Lung microvascular endothelial cell (primary cell): Measurements from ENCODE around the gene CD44. TPM values are rescaled to one million over a fixed set of nuclear protein-coding genes. Genes with fewer than 3 reads are reported as not detected.

Experiments
- DNase-seq, 2 donors: peaks; one replicate each; pipeline versions ENCODE4 v3.0.0 to v3.0.0-alpha.2; 2010; ENCODE audit warnings: low read depth in 2 of 2
- total RNA-seq: library from RNA; depleted of rRNA; stranded (reverse); fragments of >200 nt; gene quantifications from 2 replicates; pipeline ENCODE4 v1.2.1, GENCODE V29; 2014

The CD44 gene
- total RNA-seq, 1 donor from 2014 or later: 0.79 TPM

GRCh38 chr11:35112056-35112845 is 26.7 kb upstream of the CD44 start:
- no peak for DNase-seq

GRCh38 chr11:35112846-35113105 is 26.2 kb upstream of the CD44 start:
- no peak for DNase-seq

DNA sequence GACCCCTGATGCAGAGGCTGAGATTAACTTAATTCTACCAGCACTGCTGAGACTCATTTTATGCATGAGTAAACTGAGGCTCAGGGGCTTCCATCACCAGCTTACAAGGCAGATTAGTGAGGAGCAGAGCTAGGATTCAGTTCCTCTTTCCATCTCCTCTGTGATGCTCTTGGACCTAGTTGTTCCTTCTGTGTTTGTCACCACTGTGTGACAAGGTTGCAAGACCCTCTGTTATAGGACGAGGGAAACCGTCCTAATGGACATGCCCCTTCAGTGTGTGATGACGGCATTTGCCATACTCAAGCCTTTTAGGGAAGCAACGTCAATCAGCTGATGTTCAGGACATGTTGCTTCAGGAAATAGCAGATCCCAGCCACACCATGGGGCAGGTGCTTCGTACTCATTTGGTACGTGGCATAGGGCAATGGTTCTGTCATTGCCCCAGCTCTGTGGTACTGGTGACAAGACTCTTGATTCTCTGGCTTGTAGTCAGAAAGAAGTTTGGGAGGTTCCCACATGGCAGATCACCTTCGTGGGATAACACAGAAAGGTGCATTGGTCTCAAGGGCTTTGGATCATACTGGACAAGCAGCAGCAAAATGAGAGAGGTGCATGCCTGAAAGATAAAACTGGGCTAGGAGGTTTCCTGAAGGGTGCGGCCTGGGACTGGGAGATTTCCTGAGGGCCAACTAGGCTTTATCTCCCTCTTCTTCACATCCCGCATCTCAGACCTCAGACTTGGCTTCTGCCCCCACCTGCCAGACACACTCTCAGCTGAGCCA is 23.9 kb upstream of the CD44 start:
- no peak for DNase-seq

- DNase-seq: no peak
These were observed 23.3 kb upstream of the CD44 start for GRCh38 chr11:35115688-35116030.

GRCh38 chr11:35116245-35116644 is 22.7 kb upstream of the CD44 start:
- no peak for DNase-seq

GRCh38 chr11:35116762-35117640 is 22.0 kb upstream of the CD44 start:
- DNase-seq: no peak

DNA sequence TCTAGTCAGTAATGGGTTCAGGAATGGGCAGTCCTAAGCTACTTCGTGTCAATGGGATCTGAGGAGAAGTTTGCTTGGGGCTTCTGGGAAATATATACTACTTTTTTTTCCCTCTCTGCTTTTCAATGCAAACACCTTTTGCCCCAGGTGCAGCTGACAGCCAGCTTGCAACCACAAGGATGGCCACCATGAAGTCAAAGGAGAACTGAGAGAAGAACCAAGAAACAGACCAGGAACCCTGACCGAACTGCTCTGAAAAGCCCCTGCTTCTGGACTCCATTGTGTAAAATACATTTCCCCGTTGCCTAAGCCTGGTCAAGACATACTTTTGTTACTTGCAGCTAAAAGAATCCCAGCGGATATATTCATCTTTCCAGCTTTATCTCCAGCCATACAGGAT is 20.1 kb upstream of the CD44 start:
- DNase-seq: no peak

- DNase-seq: peak in 1 of 2 donors; percentile 28
These were observed 17.6 kb upstream of the CD44 start for GRCh38 chr11:35121326-35121865.

DNA sequence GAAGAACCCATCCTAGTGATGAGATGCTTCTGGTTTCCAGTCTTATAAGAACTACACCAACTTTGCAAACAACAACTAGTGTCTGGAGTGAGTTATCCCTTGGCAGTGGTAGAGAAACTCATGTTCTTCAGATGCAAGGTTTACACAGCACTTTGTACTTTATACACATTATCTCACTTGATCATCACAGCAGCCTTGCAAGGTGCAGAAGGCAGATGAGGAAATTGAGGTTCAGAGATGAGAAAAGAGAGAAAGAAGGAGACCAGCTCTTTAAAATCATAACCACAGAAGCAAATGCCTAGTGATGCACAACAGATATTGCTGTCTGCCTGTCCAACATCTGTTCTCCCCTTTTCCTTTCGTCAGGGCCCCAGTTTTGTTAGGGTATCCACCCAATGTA is 16.7 kb upstream of the CD44 start:
- DNase-seq: no peak

- DNase-seq: peak in 1 of 2 donors; percentile 43
These were observed 12.7 kb upstream of the CD44 start for GRCh38 chr11:35126000-35126878.

- no peak for DNase-seq
These were observed 11.9 kb upstream of the CD44 start for GRCh38 chr11:35126879-35127581.

DNA sequence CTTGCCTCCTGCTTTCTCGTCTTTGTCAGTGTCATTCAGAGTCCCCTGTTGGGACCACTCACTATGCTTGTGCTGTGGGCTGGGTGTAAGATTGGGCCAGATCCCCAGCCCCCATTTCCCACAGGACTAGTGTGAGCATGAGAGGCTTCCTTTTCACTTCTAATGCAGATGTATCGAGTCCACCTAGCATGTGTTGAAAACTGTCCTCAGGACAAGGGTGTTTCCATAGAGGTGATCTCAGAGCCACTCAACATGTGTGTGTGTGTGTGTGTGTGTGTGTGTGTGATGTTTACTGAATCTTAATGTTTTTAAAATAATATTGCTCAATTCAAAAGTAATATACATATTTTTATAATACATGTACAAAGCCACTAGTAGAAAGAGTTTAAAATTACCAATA is 11.4 kb upstream of the CD44 start:
- DNase-seq: no peak

GRCh38 chr11:35131094-35131493 is 7.9 kb upstream of the CD44 start:
- no peak for DNase-seq

DNA sequence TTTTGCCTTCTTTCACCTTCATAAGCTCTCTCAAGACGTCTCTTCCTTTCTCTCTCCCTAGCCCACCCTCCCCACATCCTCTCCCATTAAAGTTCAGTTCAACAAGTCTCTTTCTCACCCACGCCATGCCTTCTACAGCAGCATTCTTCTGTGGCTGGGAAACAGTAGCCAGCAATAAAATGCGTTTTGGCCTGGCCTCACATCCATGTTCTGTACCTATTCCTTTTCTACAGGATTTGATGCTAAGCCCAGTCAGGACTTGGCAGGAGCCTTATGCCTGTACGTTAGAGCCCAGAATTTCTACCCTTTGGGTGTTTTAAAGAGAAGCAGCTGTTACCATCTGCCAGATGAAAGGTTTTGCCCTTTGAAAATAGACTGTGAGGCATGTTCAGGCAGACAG is 7.1 kb upstream of the CD44 start:
- no peak for DNase-seq

GRCh38 chr11:35133656-35134055 is 5.3 kb upstream of the CD44 start:
- DNase-seq: no peak

DNA sequence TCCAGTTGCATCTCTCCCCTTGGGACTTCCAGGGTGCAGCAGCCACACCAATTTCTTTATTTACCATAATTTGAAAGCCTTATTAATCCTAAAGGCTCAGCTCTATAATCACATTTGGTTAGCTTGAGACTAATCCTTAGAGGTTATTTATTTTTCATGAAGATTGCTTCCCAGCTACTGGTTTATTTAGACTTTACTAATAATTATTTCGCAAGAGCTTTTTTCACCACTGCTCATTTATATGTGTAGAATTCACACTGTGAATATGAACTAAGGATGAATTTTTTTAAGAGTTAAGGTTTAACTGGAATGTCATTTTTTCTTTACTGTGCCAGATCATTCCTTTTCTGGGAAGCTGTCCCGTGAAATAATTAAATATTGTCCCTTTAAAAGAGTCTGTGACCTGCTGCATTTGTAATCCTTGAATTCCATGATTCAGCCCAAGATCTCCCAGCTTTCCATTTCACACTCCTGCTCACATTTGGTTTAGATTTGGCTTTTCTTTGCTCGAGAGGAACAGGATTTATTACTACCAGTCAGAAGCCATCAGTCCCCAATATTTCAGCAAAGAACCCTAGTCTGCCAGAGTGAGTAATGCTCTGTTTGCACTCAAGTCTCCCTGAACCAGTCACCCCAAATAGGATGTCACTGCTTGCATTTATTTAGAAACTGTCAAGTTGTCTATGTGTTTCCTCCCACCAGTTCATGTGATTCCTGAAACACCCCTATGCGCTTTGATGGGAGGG is 4.4 kb upstream of the CD44 start:
- no peak for DNase-seq

DNA sequence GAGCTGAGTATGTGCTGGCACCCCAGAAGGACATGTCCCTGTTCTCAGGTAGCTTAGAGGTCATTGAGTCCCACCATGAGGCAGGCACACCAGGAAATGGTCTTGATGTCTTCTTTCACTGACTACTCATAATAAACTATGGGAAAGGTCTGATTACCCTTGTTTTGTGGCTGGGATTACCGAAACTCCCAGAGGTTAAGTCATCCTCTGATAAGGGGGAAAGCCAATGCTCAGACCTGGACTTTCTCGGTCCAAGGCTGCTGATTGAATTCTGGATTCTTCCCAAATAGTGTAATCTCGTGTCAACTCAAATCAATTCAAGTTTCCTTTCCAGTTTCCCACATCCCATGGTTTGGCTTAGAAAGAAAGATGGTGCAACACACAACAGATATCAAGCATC is 3.7 kb upstream of the CD44 start:
- DNase-seq: no peak

- DNase-seq: no peak
These were observed 2.7 kb upstream of the CD44 start for GRCh38 chr11:35136311-35136710.

DNA sequence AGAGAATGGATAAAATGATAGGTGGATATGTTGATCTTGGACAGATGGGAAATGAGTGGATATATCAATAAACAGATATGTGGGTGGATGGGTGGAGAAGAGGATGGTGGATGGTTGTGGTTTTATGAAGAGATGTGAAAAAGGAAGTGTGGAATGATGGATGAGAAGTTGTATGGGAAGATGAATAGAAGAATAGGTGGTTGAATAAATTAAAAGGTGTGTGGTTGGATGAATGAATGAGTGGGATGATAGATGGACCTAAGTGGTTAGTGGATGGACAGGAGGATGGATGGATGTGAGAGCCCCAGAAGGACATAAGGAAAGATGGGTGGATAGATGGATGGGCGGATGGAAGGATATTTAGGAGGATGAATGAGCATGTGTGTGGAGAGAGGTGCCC is 913 bp upstream of the CD44 start:
- DNase-seq: no peak

DNA sequence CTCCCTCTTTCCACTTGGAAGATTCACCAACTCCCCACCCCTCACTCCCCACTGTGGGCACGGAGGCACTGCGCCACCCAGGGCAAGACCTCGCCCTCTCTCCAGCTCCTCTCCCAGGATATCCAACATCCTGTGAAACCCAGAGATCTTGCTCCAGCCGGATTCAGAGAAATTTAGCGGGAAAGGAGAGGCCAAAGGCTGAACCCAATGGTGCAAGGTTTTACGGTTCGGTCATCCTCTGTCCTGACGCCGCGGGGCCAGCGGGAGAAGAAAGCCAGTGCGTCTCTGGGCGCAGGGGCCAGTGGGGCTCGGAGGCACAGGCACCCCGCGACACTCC is 397 bp upstream of the CD44 start:
- DNase-seq: no peak
